Neural cell (in vitro differentiated cells): ENCODE measurements around the gene CIZ1.

Experiments
- EP300 ChIP-seq: fragments of 450-650 bp; conservative IDR thresholded peaks from 2 replicates; pipeline ENCODE4 v1.6.1; 2014; ENCODE audit warnings: antibody characterized with exemption, mild to moderate bottlenecking, moderate library complexity; ENCODE audit not compliant: poor library complexity, severe bottlenecking
- EZH2 ChIP-seq: fragments of 200-600, 300-800 bp; shearing (Covaris generic), sonication (generic); IDR thresholded peaks from 2 replicates; pipeline ENCODE4 v1.6.1; 2014; ENCODE audit warnings: antibody characterized with exemption, low read length, borderline replicate concordance, mild to moderate bottlenecking; ENCODE audit not compliant: insufficient read depth, poor library complexity, severe bottlenecking
- MXI1 ChIP-seq: fragments of 450-650 bp; conservative IDR thresholded peaks from 2 replicates; pipeline ENCODE4 v1.6.1; 2014; ENCODE audit warnings: antibody characterized with exemption, mild to moderate bottlenecking; ENCODE audit not compliant: poor library complexity, severe bottlenecking
- POLR2AphosphoS5 ChIP-seq: IDR thresholded peaks from 2 replicates; pipeline ENCODE4 v1.6.1; 2012
- SMC3 ChIP-seq: fragments of 450-650 bp; conservative IDR thresholded peaks from 2 replicates; pipeline ENCODE4 v1.6.1; 2014; ENCODE audit warnings: antibody characterized with exemption, mild to moderate bottlenecking, moderate library complexity; ENCODE audit not compliant: poor library complexity
- TAF1 ChIP-seq: IDR thresholded peaks from 2 replicates; pipeline ENCODE4 v1.6.1; 2012; ENCODE audit warnings: low read depth
- TF ChIP-seq, protein P1 (sequence below): fragments of 450-650 bp; IDR thresholded peaks from 2 replicates; pipeline ENCODE4 v1.5.1; 2014; ENCODE audit warnings: antibody characterized with exemption, mild to moderate bottlenecking, moderate library complexity; ENCODE audit not compliant: poor library complexity, severe bottlenecking
- TF ChIP-seq, protein P2 (sequence below): IDR thresholded peaks from 2 replicates; pipeline ENCODE4 v1.6.1; 2012; ENCODE audit warnings: borderline replicate concordance

DNA sequence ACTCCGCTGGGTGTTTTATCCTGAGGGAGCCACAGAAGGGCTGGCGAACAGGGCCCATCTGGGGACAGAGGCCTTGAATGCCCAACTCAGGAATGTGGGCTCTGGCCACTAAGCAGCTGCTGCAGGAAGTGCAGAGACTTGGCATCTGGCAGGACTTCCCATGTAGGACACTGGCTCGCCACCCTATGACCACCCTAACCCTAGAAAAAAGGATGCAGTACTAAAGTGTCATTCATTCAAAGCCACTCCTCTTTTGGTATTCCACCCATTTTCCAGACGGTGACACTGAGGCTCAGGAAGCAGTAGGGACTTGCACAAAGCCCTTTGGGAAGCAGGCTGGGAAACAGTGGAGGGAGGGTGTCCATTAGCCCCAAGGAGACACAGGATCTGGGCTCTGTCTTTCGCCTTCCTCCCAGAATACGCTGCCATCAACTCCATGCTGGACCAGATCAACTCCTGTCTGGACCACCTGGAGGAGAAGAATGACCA, 28.3 kb downstream of the CIZ1 start:
- TF ChIP-seq, protein P1, sequence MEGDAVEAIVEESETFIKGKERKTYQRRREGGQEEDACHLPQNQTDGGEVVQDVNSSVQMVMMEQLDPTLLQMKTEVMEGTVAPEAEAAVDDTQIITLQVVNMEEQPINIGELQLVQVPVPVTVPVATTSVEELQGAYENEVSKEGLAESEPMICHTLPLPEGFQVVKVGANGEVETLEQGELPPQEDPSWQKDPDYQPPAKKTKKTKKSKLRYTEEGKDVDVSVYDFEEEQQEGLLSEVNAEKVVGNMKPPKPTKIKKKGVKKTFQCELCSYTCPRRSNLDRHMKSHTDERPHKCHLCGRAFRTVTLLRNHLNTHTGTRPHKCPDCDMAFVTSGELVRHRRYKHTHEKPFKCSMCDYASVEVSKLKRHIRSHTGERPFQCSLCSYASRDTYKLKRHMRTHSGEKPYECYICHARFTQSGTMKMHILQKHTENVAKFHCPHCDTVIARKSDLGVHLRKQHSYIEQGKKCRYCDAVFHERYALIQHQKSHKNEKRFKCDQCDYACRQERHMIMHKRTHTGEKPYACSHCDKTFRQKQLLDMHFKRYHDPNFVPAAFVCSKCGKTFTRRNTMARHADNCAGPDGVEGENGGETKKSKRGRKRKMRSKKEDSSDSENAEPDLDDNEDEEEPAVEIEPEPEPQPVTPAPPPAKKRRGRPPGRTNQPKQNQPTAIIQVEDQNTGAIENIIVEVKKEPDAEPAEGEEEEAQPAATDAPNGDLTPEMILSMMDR = no peak
- TF ChIP-seq, protein P2, sequence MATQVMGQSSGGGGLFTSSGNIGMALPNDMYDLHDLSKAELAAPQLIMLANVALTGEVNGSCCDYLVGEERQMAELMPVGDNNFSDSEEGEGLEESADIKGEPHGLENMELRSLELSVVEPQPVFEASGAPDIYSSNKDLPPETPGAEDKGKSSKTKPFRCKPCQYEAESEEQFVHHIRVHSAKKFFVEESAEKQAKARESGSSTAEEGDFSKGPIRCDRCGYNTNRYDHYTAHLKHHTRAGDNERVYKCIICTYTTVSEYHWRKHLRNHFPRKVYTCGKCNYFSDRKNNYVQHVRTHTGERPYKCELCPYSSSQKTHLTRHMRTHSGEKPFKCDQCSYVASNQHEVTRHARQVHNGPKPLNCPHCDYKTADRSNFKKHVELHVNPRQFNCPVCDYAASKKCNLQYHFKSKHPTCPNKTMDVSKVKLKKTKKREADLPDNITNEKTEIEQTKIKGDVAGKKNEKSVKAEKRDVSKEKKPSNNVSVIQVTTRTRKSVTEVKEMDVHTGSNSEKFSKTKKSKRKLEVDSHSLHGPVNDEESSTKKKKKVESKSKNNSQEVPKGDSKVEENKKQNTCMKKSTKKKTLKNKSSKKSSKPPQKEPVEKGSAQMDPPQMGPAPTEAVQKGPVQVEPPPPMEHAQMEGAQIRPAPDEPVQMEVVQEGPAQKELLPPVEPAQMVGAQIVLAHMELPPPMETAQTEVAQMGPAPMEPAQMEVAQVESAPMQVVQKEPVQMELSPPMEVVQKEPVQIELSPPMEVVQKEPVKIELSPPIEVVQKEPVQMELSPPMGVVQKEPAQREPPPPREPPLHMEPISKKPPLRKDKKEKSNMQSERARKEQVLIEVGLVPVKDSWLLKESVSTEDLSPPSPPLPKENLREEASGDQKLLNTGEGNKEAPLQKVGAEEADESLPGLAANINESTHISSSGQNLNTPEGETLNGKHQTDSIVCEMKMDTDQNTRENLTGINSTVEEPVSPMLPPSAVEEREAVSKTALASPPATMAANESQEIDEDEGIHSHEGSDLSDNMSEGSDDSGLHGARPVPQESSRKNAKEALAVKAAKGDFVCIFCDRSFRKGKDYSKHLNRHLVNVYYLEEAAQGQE = no peak
- TF ChIP-seq TAF1 (no peak), EZH2 (no peak), POLR2AphosphoS5 (no peak), SMC3 (no peak), MXI1 (no peak), EP300 (no peak)
